DND-41 (cell line): ENCODE results near the gene KCNN3.

Experiments used
- CTCF ChIP-seq: IDR thresholded peaks from 2 replicates; pipeline ENCODE4 v1.5.1; 2012; ENCODE audit warnings: borderline replicate concordance, low read length, moderate library complexity, mild to moderate bottlenecking; ENCODE audit not compliant: poor library complexity, severe bottlenecking; ENCODE audit errors: extremely low read depth
- EZH2 ChIP-seq: IDR thresholded peaks from 3 replicates; pipeline ENCODE4 v1.6.1; 2012; ENCODE audit warnings: borderline replicate concordance, low read depth, mild to moderate bottlenecking, moderate library complexity, low read length, inconsistent platforms; ENCODE audit not compliant: severe bottlenecking

DNA sequence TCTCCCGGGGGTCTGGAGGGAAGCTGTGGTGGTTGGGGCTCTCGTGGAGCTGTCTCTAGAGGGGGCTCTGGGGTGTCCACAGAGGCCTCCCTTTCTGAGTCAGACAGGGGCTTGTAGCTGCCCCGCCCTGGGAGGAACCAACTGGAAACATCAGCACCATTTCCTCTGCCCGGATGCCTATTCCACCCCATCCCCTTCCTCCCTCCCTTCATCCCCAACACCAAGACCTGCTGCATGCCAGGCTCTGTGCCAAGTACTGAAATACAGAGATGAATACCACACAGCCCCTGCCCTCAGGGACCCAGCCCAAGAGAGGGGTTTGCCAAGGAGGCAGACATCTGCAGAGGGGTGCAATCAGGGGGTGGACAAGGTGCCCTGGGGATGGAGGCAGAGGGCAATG lies 136.5 kb downstream of the KCNN3 start:
- TF ChIP-seq EZH2 = no peak
- no peak for TF ChIP-seq CTCF
